ENCODE results near the gene DIRAS3.

DNA sequence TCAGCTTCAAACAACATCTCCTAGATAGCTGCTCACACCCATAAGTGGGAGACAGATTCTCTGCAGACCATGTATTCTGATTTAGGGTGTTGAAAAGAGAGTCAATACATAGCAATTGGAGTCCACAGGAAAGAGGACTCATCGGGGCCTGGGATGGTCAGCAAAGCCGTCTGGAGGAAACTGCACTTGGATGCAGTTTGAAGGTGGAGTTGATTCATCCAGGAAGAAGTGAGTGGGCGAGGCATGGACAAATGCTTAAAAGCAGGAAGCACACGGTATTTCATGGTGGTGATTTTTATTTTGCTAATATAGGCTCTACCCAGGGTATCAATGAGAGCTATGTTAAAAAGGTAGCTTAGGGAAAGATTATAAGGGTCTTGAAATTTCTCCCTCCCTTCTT is 36.8 kb upstream of the DIRAS3 start:
- TF ChIP-seq POLR2A (IDR thresholded peaks at IDR 0.05) (no peak), POLR2AphosphoS5 (IDR thresholded peaks at IDR 0.05) (no peak)
- TF ChIP-seq, protein P1, sequence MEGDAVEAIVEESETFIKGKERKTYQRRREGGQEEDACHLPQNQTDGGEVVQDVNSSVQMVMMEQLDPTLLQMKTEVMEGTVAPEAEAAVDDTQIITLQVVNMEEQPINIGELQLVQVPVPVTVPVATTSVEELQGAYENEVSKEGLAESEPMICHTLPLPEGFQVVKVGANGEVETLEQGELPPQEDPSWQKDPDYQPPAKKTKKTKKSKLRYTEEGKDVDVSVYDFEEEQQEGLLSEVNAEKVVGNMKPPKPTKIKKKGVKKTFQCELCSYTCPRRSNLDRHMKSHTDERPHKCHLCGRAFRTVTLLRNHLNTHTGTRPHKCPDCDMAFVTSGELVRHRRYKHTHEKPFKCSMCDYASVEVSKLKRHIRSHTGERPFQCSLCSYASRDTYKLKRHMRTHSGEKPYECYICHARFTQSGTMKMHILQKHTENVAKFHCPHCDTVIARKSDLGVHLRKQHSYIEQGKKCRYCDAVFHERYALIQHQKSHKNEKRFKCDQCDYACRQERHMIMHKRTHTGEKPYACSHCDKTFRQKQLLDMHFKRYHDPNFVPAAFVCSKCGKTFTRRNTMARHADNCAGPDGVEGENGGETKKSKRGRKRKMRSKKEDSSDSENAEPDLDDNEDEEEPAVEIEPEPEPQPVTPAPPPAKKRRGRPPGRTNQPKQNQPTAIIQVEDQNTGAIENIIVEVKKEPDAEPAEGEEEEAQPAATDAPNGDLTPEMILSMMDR (IDR thresholded peaks at IDR 0.05), result no peak

Data from prostate gland (tissue), 2 donors.